Fibroblast of upper back skin (primary cell): ENCODE results near the gene TTR.

Experiments used
- DNase-seq: peaks from one replicate; pipeline ENCODE4 v3.0.0-alpha.2; 2013

Gene TTR

DNA sequence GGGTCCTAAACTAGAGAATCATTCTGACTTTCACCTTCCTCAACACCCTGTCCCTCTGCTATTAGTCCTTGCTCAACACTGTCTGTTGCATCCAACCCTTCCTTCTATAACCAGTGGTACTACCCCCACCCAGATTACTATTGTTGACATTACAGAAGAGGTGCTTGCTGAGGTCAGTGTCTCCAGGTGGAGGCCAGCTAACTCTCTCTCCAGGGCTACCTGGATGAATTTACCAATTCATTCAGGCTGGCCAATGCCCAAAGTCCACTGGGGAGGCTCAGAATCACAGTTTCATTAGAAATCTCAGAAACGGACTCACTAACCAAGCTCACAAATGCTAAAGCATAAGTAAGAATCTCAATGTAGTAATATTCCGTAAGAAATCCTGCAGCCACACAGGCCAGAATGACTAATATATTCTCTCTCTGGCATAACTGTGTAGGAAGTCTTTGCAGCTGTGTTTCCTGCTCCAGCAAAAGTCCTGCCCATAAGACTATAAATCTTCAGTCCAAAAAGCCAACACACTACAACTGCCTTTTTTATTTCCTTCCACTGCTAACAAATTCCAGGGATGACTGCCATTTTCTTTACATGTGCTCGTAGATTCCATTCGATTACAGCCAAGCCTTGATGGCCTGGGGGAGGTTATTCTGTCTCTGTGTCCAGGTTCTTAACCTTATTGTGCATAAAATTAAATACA is 10.0 kb upstream of the TTR start:
- peak; percentile 83 for DNase-seq

DNA sequence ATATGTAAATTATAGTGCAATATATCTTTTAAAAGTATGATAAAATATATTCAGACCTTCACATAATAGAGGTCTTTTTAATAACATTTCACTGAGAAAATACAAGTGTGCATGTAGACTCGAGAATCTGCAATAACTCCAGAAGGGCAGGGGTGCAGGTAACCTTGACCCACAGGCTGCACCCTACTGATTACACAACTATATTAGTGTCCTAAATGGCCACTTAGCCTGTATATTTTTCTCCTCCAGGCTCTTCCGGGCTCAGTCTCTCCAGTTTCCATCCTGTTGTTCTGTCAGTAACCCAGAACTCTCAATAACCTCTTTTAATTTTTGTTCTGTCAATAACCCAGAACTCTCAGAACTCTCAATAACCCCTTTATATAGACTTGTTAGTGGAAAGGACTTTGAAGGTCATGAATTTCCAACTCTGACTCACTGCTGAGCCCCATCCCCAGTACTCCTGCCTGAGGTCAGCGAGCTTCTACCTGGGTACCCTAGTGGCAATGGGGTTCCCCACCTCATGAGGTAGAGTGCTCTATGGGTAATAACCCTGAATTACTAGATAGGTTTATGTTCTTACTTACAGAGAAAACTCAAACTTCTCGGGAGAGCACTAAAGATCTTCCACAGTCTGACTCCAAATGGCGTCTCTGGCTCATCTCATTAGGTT is 8.4 kb upstream of the TTR start:
- DNase-seq, result no peak

DNA sequence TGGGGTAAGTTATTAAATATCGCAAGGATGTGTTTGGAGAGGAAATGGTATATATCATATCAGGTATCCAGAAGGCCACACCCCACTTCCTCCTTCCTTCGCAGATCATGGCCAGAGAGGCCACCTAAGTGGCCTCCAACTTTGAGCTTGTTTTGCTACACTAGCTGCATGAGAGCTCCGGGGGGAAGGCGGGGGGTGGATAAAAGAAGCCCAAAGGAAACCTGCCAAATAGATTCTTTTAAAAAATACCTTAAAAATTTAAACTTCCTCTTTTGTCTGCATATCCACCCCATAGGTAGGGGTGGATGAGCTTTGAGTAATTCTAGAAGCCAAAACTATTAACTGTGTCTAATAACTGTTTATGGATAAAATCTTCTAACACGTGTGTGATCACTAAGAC is 5.7 kb upstream of the TTR start:
- DNase-seq, result no peak

DNA sequence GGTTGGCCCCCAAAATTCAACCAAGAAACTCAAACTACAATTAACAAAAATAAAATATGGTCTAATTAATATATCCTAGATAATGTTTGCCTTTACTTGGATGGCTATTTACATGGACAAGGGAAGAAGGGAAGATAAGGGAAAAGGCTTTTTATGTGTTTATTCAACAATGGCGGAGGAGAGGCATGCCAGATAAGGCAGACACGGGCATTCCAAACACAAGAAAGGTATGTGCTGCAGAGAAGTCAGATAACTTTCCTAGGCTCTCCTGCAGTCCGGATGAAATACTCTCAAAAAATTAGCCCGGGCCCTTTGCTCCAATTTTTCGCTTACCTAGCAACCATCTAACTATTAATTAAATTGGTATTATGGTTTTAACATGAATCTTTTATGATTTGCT is 5.1 kb upstream of the TTR start:
- no peak for DNase-seq

DNA sequence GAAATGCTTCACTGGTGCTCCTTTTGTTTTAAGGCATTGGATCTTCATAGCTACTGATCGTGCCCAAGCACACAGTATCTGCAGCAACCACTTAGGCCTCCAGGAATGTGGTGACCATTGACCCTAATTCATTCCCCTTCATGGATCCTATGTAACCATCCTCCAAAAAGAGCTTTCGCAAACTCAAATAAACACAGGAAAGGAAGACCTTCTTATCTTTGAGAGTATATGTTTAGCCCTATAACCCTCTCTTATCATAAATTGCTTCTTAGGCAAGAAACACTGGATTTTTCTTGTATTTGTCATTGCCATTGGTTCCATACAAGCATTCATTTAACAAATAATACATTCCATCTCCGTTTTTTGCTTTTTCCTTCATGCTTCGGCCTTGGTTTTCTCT is 4.1 kb upstream of the TTR start:
- no peak for DNase-seq

DNA sequence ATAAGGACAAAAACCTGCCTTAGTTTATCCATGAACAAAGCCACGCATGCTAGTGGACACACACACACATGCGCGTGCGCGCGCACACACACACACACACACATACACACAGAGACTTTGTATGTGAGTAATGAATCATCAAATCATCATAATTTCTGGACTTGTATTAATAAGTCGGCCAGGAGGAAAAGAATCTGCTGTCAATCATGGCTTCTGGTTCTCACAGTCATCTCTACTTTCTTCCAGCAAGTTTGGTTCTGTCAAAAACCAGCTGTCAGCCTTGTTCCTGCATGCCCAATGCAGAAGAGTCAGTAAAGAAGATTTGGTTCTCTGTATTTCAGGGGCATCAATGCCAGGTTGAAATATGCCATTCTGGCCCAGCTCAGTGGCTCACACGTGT is 1.1 kb upstream of the TTR start:
- DNase-seq, result no peak

DNA sequence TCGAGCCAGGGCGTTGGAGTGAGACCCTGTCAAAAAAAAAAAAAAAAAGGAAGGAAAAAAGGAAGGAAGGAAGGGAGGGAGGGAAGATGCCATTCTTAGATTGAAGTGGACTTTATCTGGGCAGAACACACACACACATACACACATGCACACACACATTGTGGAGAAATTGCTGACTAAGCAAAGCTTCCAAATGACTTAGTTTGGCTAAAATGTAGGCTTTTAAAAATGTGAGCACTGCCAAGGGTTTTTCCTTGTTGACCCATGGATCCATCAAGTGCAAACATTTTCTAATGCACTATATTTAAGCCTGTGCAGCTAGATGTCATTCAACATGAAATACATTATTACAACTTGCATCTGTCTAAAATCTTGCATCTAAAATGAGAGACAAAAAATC is 564 bp upstream of the TTR start:
- DNase-seq, result no peak

DNA sequence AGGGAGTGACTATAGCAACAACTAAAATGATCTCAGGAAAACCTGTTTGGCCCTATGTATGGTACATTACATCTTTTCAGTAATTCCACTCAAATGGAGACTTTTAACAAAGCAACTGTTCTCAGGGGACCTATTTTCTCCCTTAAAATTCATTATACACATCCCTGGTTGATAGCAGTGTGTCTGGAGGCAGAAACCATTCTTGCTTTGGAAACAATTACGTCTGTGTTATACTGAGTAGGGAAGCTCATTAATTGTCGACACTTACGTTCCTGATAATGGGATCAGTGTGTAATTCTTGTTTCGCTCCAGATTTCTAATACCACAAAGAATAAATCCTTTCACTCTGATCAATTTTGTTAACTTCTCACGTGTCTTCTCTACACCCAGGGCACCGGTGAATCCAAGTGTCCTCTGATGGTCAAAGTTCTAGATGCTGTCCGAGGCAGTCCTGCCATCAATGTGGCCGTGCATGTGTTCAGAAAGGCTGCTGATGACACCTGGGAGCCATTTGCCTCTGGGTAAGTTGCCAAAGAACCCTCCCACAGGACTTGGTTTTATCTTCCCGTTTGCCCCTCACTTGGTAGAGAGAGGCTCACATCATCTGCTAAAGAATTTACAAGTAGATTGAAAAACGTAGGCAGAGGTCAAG is 955 bp downstream of the TTR start:
- no peak for DNase-seq

DNA sequence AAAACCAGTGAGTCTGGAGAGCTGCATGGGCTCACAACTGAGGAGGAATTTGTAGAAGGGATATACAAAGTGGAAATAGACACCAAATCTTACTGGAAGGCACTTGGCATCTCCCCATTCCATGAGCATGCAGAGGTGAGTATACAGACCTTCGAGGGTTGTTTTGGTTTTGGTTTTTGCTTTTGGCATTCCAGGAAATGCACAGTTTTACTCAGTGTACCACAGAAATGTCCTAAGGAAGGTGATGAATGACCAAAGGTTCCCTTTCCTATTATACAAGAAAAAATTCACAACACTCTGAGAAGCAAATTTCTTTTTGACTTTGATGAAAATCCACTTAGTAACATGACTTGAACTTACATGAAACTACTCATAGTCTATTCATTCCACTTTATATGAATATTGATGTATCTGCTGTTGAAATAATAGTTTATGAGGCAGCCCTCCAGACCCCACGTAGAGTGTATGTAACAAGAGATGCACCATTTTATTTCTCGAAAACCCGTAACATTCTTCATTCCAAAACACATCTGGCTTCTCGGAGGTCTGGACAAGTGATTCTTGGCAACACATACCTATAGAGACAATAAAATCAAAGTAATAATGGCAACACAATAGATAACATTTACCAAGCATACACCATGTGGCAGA is 3.6 kb downstream of the TTR start:
- peak; percentile 70 for DNase-seq

DNA sequence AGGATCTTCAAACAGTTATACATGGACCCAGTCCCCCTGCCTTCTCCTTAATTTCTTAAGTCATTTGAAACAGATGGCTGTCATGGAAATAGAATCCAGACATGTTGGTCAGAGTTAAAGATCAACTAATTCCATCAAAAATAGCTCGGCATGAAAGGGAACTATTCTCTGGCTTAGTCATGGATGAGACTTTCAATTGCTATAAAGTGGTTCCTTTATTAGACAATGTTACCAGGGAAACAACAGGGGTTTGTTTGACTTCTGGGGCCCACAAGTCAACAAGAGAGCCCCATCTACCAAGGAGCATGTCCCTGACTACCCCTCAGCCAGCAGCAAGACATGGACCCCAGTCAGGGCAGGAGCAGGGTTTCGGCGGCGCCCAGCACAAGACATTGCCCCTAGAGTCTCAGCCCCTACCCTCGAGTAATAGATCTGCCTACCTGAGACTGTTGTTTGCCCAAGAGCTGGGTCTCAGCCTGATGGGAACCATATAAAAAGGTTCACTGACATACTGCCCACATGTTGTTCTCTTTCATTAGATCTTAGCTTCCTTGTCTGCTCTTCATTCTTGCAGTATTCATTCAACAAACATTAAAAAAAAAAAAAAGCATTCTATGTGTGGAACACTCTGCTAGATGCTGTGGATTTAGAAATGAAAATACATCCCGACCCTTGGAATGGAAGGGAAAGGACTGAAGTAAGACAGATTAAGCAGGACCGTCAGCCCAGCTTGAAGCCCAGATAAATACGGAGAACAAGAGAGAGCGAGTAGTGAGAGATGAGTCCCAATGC is 4.6 kb downstream of the TTR start:
- DNase-seq, result peak; percentile 66

DNA sequence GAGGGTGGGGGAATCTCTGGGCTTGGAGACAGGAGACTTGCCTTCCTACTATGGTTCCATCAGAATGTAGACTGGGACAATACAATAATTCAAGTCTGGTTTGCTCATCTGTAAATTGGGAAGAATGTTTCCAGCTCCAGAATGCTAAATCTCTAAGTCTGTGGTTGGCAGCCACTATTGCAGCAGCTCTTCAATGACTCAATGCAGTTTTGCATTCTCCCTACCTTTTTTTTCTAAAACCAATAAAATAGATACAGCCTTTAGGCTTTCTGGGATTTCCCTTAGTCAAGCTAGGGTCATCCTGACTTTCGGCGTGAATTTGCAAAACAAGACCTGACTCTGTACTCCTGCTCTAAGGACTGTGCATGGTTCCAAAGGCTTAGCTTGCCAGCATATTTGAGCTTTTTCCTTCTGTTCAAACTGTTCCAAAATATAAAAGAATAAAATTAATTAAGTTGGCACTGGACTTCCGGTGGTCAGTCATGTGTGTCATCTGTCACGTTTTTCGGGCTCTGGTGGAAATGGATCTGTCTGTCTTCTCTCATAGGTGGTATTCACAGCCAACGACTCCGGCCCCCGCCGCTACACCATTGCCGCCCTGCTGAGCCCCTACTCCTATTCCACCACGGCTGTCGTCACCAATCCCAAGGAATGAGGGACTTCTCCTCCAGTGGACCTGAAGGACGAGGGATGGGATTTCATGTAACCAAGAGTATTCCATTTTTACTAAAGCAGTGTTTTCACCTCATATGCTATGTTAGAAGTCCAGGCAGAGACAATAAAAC is 6.5 kb downstream of the TTR start:
- DNase-seq, result peak; percentile 34

DNA sequence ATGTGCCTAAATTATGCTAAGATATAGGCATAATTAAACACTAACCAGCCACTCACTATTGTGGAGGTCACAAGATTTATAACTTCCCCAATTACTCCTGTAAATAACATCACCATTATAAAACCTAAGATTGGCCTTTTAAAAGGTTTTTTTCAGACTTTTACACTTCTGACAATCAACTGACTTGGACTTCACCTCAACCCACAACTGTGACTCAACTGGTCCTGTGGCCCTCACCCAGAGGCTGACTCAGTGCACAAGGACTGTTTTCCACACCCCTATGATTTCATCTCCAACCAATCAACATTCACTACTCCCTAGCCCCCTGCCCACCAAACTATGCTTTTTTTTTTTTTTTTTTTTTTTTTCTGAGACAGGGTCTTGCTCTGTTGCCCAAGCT is 11.6 kb downstream of the TTR start:
- peak; percentile 9 for DNase-seq

DNA sequence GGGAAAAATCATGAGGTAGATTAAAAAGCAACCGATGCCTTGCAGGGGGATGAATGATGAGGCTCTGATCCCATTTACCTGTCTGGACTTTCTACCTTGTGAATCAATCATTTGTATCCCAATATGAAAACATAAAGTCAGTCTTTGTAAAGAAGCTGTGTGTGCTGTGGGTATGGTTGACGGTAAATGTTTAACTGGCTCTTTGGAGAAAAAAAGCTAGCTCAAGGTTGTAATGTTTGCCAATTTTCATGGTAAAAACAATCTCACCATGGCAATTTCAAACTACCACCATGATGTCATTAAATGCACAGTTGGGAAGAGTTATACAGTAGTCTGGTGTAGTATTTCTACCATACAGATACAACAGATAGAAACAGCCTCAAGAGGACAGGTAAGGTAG is 14.6 kb downstream of the TTR start:
- no peak for DNase-seq

DNA sequence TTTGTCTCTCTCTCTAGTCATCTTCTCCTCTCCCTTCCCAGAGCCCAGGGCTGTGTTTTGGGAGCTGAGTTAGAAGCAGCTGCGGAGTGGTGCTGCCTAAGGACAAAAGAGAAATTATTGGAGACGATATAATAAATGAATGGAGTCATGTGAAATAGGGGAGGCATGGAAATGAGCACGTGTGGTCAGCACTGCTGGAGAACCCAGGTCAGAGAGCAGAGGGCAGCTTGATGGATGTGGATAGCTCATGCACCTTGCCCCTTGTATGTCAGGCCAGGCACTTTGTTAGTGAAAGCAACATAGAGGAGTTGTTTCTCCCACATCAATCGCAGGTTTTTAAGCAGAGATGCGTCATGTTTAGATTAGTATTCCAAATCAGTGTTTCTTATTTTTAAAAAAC is 15.7 kb downstream of the TTR start:
- DNase-seq, result no peak

DNA sequence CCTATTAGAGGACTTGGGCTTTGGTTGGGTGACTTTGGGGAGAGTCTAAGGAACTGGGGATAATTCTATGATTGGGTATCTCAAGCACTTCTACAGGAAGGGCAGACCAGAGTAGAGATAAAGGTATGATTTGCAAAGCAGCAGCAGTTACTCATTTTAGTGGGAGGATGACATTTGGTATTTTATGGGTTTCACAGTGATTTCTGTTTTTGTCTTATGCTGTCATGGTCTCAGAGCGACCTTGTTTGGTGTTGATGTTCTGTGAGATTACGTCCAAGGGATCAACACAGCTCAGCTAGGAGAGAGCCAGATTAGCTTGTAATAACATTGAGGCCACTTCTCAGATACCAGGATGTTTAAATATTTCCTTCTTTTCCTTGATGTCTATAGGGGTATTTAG is 18.2 kb downstream of the TTR start:
- no peak for DNase-seq

DNA sequence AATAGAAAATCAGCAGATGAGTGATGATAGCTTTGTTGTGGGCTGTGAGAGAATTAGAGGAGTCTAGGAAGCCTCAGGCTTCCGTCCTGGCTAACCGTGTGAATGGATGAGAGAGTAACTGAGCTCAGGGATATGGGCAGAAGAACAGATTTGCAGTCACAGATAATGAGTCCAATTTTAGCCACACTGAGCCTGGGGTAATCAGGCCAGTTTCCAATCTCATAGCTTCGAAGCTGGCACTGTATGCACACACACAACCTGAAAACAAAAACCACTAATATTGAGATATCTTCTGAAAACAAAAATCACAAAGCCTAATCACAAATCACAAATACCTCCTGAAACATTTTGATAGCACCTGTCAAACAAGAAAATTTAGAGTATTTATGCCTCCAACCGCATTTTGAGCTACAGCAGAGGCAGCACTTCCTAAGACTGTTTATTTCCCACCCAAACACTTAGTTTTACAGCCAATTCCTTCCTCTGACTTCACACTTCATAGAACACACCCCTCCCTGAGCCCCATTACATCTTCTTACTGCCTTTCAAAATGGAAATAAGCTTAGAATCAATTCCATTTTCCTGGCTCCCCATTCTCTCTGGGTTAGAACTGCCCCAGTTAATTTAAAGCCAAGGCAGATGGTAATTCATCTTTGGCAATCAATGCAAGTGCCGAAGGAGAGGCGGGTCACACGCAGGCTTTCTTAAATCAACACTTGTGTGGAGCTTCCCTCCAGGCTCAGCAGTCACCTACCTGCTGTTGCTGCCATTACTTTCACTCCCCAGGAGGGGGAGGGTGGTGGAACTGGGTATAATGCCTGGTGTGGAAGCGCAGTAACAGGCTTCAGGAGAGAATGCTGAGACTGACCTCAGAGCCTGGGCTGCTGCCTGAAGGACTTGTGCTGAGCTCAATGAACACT is 18.9 kb downstream of the TTR start:
- DNase-seq, result no peak

DNA sequence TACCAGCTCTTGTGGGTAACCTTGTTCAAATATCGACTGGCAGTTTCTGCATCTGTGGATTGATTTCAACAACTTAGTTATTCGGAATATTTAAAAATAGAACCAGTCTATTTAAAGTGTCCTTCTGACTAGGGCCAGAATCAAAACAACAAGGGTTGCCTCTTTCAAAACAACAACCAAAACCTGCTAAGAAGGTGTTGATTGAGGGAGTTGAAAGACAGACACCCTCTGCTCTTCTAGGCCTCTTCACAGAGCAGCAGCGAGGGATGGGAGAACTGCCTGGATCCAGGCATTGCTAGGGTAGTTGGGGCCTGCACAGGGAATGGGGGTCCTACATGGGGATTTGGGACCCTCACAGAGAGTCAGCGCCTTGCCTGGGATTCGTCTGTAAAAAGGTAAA is 19.8 kb downstream of the TTR start:
- DNase-seq, result no peak

DNA sequence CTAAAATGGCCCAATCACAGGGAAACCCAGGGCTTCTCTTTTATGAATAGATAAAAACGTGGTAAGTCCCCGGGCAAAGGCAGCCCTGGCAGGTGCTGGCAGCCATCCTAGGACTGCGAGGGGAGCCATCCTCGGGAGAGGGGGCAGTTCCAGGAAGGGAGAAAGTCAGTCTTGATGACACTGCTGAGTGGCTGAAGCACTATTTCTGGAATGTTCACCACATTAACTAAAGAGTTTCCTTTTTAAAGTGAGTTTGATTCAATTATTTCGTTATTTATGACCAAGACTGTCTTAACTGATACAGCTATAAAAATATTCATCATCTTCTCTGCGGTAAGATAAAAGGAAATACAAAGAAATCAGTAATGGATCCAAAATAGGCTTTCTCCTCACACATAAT is 20.4 kb downstream of the TTR start:
- DNase-seq, result peak; percentile 10

DNA sequence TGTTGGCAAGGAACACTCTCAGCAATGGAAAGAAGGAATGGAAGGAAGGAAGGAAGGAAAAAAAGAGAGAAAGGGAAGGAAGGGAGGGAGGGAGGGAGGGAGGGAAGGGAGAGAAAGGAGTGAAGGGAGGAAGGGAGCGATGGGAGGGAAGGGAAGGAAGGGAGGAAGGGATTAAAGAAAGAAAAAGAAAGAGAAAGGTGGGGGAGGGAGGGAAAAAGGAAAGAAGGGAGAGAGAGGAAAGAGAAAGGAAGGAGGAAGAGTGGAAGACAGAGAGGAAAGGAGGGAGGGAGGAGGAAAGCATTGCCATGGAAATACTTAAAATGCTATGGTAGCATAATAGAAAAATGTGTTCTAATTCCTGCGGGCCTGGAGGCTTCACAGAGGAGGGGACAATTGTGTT is 22.4 kb downstream of the TTR start:
- DNase-seq, result no peak

DNA sequence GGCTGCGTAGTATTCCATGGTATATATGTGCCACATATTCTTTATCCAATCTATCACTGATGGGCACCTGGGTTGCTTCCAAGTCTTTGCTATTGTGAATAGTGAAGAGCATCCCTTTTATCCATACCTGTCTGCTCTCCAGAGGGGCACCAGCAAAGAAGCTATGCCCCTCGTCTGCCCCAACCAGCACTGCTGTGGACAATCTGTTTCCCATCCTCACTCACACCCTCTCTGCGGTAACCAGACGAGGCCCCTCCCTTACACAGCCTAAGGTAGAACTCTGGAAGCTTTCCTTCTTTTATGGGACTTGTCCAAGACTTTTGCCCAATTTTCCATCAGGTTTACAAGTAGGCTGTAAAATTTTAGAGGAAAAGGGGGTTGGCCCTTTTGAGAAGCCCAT is 24.9 kb downstream of the TTR start:
- no peak for DNase-seq

DNA sequence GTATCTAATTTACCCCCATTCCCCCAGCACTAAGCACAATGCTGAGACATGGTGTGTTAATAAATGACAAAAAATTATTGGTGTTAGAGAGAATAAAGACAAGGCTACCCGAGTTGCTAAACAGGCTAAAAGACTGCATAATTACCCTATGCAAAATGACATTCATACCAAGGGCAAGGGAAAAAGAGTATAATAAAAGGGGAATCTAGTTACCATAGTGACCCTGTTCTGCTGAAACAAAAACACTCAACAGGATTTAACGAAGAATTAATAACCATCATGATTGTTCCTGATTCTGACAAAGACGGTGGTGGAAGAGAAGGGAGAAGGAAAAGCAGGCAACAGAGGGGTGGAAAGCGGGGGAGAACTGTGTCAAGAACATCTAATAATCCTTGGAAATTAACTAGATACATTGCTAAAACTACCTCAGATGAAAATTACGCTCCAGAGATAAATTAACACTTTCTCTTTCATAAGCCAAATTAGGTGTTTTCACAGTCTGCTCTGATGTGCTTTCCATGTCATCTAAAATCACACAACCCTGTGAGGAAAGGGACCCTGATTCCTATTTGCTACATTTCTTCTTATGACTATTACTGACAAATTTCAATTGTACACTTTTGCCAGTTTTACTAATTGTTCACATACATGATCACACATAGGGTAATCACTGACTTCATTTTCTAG is 25.5 kb downstream of the TTR start:
- no peak for DNase-seq
